Measurements from ENCODE around the gene BMF. TPM values are rescaled to one million over a fixed set of nuclear protein-coding genes. Genes with fewer than 3 reads are reported as not detected.
A peak's percentile ranks its signal among the peaks of the same experiment; 100 is the strongest.

Gene BMF
- total RNA-seq, 1 experiment from 2014 or later: 11.6 TPM

DNA sequence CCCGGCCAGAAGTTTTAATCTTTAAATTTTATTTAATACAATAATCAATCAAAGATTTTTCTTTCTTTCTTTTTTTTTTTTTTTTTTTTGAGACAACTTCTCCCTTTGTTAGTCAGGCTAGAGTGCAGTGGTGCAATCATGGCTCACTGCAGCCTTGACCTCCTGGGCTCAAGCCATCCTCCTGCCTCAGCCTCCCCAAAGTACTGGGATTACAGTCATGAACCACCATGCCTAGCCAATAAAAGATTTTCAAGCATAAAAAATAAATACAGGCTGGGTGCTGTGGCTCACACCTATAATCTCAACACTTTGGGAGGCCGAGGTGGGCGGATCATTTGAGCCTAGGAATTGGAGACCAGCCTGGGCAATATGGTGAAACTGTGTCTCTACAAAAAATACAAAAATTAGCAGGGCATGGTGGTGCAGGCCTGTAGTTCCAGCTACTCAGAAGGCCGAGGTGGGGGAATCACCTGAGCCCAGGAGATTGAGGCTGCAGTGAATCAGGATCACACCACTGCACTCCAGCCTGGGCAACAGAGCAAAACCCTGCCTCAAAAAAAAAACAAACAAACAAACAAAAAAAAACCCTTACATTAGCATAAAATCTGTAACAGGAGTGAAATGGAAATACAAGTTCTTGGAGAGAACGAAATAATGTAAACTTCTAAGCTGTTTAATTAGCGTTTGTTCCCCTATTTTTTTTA is 40.6 kb downstream of the BMF start:
- no peak for DNase-seq (ENCODE audit: low spot score)

- DNase-seq (ENCODE audit: low spot score): no peak
Observed at GRCh38 chr15:40066589-40066988, 42.1 kb downstream of the BMF start.

DNA sequence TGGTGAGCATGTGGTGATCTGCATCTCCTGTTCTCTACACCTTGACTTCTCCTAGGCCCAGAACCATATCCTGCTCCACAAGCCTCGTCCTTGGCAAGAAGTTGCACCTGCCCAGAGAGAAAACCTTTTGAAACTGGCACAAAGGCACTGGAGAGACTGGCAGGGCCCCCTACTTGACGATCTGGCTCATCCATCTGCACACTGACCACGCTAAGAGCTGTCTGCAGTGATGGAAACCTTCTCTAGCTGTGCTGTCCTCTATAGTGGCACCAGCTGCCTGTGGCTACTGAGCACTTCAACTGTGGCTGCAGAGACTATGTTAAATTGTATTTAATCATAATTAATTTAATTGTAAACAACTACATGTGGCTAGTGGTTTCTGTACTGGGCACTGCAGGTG is 43.5 kb downstream of the BMF start:
- DNase-seq (ENCODE audit: low spot score): no peak

GRCh38 chr15:40064231-40064894 is 44.3 kb downstream of the BMF start:
- no peak for DNase-seq (ENCODE audit: low spot score)

- no peak for DNase-seq (ENCODE audit: low spot score)
Observed at GRCh38 chr15:40063563-40064011, 45.1 kb downstream of the BMF start.

- DNase-seq (ENCODE audit: low spot score): no peak
Observed at GRCh38 chr15:40062816-40063562, 45.7 kb downstream of the BMF start.

- DNase-seq (ENCODE audit: low spot score): no peak
Observed at GRCh38 chr15:40061212-40061901, 47.3 kb downstream of the BMF start.

DNA sequence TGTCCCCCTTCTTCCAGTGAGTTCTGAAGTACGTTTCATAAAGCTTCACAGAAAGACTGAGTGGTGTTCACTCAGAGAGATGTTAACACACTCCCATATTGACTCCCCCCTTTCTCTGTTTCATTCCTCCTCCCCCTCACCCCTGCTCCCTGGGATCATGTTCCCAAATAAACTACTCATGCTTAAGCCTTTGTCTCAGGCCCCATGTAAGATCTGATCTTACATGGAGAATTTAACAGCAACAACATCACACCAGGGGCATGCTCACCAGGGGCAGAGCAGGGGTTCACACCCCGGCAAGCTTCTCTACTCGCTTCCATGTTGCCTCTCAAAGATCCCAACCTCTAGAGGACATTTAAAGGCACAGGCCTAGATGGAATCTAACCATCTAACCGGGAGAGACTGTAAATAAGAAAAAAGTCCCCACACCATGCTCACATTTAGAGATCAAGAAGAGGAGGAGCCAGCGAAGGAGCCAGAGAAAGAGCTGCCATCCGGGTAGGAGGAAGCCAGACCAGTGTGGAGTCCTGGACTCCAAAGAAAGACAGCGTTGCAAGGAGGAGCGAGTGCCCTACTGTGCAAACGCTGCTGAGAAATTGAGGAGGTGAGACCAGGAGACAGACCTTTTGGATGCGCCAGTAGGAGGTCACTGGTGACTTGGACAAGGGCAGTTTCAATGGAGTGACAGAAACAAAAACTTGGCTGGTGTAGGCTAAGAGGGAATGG is 48.3 kb downstream of the BMF start:
- DNase-seq (ENCODE audit: low spot score): no peak

DNA sequence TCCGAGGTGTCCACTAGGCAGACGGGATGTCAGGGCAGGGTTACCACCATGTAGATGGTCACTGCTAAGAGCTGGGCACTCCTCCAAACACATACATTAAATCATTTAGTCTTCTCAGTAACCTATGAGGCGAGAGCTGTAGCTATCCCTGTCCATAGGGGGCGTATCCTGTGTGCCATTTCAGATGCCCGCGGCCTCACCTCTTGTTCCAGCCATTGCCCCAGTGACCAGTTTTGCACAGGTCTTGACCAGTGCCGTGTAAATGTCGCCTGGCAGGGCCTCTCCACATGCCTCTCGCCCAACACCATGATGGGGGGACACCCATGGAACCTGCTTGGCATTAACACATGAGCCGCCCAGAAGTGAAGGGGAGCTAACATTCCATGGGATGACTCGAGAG is 48.9 kb downstream of the BMF start:
- no peak for DNase-seq (ENCODE audit: low spot score)

- DNase-seq (ENCODE audit: low spot score): no peak
Observed at GRCh38 chr15:40058476-40059140, 50.1 kb downstream of the BMF start.

DNA sequence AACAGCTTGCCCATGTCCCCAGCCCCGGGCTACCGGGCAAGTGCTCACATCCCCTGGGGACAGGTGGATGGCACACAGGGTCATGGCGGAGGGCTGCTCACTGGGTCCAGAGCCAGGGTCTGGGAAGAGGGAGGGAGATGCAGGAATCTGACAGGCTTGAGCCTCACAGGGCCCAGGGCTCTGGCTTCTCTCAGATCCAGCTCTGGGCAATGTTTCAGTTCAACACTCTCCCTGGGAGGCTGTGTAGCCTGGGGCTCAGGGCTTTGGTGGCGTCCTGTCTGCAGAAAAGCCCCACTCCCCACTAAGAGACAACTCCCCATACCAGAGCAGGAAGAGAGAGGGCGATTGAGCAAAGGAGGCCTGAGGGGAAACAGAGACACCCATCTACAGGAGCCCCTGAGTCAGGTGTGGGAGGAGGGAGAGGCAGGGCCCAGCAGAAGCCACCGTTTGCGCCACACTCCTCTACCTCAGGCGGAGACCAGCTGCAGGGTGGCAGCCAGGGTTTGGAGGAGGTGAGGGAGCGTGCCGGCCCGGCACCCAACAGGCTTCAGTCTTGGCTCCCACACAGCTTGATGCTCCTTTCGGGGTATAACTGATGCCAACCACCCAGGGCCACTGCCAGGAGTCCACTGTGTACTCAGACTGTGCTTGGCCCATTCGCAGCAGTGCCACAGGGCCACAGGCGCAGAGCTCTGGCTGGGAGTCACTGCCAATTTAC is 52.9 kb downstream of the BMF start:
- DNase-seq (ENCODE audit: low spot score): no peak

DNA sequence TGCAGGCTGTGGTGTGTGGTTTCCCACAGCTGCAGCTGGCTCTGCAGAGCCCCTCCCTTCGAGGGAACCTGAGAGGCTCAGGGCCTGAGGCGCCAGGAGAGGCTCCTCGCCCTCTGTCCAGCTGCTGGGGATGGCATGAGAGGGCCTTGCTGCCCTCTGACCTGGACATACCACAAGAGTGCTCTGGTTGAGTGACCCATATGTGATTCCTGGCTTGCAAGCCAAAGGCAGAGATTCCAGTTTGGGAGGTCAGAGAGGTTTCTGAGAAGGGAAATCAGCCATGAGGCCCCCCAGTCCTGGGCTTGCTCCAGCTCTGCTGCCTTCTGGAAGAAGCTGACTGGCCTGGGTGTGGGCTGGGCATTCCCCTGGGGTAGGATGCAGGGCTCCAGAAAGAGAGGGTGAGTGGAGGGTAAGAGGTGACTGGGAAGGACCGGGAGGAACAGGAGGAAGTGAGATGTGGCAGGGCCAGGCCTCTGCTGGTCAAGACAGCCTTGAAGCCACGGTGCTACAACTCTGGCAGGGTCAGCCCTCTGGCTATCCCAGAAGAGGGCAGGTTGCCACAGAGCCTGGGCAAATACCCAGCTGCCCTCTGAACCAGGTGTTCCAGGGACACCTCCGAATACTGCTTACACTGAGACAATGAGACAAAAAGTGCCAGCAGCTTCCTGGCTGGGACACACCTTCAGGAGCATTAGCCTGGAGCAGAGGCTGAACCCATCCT is 53.7 kb downstream of the BMF start:
- DNase-seq (ENCODE audit: low spot score): no peak

- DNase-seq (ENCODE audit: low spot score): no peak
Observed at GRCh38 chr15:40054605-40054854, 54.1 kb downstream of the BMF start.

DNA sequence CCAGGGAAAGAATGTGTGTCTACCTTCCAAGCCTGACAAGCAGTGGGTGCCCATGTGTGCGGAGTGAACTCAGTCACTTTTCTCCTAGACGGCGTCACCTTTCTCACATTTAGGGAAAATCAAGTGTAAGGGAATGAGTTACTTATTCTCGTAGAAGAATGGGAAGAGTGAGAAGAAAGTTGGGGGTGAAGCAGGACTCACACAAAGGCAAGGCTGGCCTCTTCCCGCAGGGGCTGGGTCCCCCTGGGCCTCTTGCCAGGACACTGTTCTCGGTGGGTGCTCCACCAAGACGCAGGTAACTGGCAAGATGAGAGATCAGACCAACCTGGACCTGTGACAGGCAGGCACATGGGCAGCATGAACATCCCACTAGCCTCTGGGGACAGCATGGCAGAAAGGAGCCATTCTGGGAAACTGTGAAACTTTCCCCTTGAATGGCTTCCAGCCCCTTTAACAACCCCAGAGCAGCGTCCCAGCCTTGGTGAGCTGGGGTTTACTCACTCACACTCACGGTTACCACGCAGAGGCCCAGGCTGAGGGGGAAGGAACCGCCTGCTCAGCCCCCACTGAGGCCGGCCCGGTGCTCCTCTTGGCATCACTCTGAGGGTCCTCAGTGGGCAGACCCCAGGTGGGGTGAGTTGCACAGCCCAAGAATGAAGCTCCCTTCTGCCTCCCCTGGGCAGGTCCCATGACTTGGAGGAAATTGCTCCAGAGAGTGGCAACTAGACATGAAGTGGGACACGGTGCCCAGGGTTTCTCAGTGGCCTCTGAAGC is 54.7 kb downstream of the BMF start:
- DNase-seq (ENCODE audit: low spot score): no peak

- DNase-seq (ENCODE audit: low spot score): peak; percentile 54
Observed at GRCh38 chr15:40053079-40053830, 55.4 kb downstream of the BMF start.

GRCh38 chr15:40052604-40053003 is 56.1 kb downstream of the BMF start:
- peak; percentile 96 for DNase-seq (ENCODE audit: low spot score)

DNA sequence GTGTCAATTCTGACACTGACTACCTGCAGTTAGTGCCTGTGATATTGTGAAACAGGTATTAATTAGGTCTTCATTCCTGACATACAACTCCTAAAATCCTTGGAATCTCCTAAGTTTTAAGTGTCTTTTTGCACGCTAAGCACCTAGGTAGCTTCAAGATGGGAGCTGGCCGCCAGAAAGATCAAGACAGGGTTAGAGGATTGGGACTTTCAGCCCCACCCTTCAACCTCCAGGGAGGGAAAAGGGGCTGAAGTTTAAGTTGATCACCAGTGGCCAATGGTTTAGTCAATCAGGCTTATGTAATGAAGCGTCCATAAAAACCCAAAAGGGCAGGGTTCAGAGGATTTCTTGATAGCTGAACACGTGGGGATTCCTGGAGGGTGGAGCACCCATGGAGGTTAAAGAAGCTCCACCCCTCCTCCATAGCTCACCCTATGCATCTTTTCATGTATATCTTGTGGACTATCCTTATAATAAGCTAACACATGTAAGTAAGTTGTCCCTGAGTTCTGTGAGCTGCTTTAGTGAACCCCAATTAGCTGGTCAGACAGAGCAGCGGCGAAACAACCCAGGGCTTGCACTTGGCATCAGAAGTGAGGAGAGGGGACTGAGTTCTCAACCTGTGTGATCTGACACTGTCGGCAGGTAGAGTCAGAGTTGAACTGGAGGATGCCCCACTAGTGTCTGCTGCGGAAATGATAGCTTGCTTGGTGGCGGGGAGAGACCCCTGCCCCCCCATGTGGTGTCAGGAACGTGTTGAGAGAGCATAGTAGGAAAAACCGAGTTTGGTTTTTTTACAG is 56.9 kb downstream of the BMF start:
- DNase-seq (ENCODE audit: low spot score): peak; percentile 86

Data from HT-29 (cell line).